Measurements from ENCODE around the gene CCDC142.

- no peak for TF ChIP-seq CTCF (IDR thresholded peaks at IDR 0.05)
- no peak for TF ChIP-seq POLR2A (IDR thresholded peaks at IDR 0.05)
These were observed 7.9 kb downstream of the CCDC142 start for GRCh38 chr2:74474899-74475298.
